ENCODE data around the gene FERMT2. TPM values are rescaled to one million over a fixed set of nuclear protein-coding genes. Genes with fewer than 3 reads are reported as not detected.

The FERMT2 gene
- total RNA-seq, 4 donors from 2014 or later: 364 to 398 (median 388) TPM

DNA sequence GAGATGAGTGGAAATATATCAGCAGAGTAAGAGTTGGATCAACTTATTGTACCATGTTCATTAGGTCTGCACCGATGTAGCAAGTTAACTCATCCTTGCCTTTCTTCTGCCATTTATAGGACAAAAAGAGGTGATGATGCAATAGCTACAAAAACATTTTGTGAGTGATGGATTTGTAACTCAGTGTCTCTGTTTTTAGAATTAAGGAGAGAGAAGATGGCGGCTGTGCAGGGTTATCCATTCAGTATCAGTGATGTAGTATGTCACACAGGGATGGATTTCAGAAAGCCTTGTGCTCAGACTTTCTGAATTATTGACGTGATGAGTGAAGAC lies 97.4 kb downstream of the FERMT2 start:
- 43 to 73% methylated on average over 1 to 3 of the region's 3 CpGs for WGBS, 2 donors (ENCODE audit: low coverage in 1 of 2)
- no peak for ATAC-seq
- Histone ChIP-seq H3K27me3 (no peaks in the 10 kb centered on the region), H3K27ac (no peak overlapping the region), H3K4me1 (peaks cover 0 to 7% (median 0%) of the 10 kb centered on the region in 3 donors), H3K9me3 (no peaks in the 10 kb centered on the region), H3K36me3 (peaks cover 0 to 33% of the 10 kb centered on the region in 2 donors), H3K4me3 (no peak overlapping the region)
- TF ChIP-seq, protein P1, sequence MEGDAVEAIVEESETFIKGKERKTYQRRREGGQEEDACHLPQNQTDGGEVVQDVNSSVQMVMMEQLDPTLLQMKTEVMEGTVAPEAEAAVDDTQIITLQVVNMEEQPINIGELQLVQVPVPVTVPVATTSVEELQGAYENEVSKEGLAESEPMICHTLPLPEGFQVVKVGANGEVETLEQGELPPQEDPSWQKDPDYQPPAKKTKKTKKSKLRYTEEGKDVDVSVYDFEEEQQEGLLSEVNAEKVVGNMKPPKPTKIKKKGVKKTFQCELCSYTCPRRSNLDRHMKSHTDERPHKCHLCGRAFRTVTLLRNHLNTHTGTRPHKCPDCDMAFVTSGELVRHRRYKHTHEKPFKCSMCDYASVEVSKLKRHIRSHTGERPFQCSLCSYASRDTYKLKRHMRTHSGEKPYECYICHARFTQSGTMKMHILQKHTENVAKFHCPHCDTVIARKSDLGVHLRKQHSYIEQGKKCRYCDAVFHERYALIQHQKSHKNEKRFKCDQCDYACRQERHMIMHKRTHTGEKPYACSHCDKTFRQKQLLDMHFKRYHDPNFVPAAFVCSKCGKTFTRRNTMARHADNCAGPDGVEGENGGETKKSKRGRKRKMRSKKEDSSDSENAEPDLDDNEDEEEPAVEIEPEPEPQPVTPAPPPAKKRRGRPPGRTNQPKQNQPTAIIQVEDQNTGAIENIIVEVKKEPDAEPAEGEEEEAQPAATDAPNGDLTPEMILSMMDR (IDR thresholded peaks at IDR 0.05): no peak
- TF ChIP-seq EP300 (IDR thresholded peaks at IDR 0.05) (no peak), POLR2AphosphoS5 (IDR thresholded peaks at IDR 0.05) (no peak), POLR2A (IDR thresholded peaks at IDR 0.05) (no peak)

DNA sequence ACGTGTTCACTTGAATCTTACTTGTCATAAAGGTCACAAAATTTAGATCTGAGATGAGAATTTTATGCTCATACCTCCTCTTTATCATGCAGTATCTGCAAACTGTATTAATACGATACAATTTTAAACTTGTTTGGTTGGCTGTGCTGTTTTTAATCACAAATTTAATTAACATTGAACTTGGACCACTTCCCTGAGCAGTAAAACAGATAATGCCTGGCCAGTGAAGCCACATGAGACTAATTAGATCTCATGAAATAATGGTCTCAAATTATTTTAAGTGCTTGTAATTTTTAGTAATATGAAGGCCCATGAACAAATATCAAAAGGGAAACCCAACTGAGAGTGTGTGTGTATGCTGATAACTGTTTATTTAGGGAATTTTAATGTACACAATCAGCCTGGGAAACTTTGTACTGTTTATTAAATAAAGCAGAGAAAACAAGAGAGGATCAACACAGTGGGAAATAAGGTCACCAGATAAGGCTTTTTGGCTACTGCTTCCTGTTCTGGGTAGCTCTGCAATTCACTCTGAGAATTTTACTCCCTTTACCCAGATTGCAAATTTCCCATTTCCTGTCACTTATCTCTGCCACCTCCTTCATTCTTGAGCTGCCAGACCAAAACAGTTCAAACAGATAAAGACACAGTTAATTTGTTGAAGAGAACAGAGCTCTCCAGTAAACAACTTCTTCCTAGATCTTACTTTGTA lies 97.9 kb downstream of the FERMT2 start:
- Histone ChIP-seq H3K27me3 (no peaks in the 10 kb centered on the region), H3K36me3 (peaks cover 0 to 27% of the 10 kb centered on the region in 2 donors), H3K4me3 (no peak overlapping the region), H3K4me1 (peaks cover 0 to 2% (median 0%) of the 10 kb centered on the region in 3 donors), H3K9me3 (no peaks in the 10 kb centered on the region), H3K27ac (no peak overlapping the region)
- WGBS, 2 donors (ENCODE audit: low coverage in 1 of 2): 47 to 66% methylated on average over 2 of the region's 2 CpGs
- TF ChIP-seq POLR2AphosphoS5 (IDR thresholded peaks at IDR 0.05): no peak
- no peak for TF ChIP-seq POLR2A (IDR thresholded peaks at IDR 0.05)
- TF ChIP-seq, protein P1 (IDR thresholded peaks at IDR 0.05): no peak
- TF ChIP-seq EP300 (IDR thresholded peaks at IDR 0.05): no peak
- ATAC-seq: no peak

DNA sequence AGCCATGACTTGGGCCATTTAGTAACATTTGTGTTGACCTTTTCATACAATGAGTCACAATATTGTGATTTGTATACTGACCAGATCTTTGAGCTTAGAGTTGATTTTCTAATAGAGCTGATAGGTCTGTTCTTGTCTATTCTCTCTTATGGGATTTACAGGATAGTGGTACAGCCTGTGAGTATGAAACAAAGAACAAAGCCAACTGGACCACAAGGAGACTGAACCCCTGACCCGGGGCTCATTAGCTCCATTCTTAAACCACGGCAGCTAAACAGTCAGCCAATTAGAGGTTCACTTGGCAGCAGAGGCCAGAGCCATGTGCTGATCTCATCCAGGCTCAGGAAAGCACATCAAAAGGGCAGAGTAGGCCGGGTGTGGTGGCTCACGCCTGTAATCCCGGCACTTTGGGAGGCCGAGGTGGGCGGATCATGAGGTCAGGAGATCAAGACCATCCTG lies 100.4 kb downstream of the FERMT2 start:
- Histone ChIP-seq H3K9me3 (no peaks in the 10 kb centered on the region), H3K27ac (no peak overlapping the region), H3K4me3 (no peak overlapping the region), H3K36me3 (peaks cover 0 to 2% of the 10 kb centered on the region in 2 donors), H3K4me1 (peaks cover 0 to 9% (median 0%) of the 10 kb centered on the region in 3 donors), H3K27me3 (no peaks in the 10 kb centered on the region)
- no peak for ATAC-seq
- TF ChIP-seq POLR2A (IDR thresholded peaks at IDR 0.05): no peak
- no peak for TF ChIP-seq EP300 (IDR thresholded peaks at IDR 0.05)
- TF ChIP-seq, protein P1 (IDR thresholded peaks at IDR 0.05): no peak
- no peak for TF ChIP-seq POLR2AphosphoS5 (IDR thresholded peaks at IDR 0.05)
- WGBS, 2 donors (ENCODE audit: low coverage in 1 of 2): 92% methylated on average over 2 of the region's 7 CpGs; no CpG with 5 or more reads in 1 of the 2 donors

DNA sequence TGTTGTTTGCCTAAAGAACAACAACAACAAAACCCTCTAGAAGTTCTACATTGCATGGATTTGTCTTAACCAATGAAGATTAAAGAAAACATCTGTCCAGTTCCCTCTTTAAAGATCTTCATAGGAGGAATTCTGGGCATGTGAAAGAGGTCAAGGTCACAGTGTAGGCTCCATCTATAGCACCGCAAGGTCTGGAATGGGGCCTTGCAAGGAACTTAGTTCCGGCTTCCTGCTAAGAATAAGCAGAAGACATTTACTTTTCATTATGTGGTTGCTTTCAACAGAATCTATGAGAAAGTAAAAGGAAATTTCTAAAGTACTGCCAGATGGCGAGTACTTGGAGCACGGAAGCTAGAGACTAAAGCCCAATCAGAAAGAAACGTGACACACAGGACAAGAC lies 102.2 kb downstream of the FERMT2 start:
- WGBS, 2 donors (ENCODE audit: low coverage in 1 of 2): 93 to 100% methylated on average over 1 to 4 of the region's 5 CpGs
- H3K36me3 ChIP-seq: no peaks in the 10 kb centered on the region
- no peak overlapping the region for H3K4me3 ChIP-seq
- peaks cover 0 to 26% (median 6%) of the 10 kb centered on the region in 3 donors for H3K4me1 ChIP-seq
- no peaks in the 10 kb centered on the region for H3K27me3 ChIP-seq
- ATAC-seq: no peak
- no peaks in the 10 kb centered on the region for H3K9me3 ChIP-seq
- H3K27ac ChIP-seq: no peak overlapping the region
- no peak for TF ChIP-seq POLR2AphosphoS5 (IDR thresholded peaks at IDR 0.05)
- TF ChIP-seq, protein P1 (IDR thresholded peaks at IDR 0.05): no peak
- TF ChIP-seq POLR2A (IDR thresholded peaks at IDR 0.05): no peak
- no peak for TF ChIP-seq EP300 (IDR thresholded peaks at IDR 0.05)

DNA sequence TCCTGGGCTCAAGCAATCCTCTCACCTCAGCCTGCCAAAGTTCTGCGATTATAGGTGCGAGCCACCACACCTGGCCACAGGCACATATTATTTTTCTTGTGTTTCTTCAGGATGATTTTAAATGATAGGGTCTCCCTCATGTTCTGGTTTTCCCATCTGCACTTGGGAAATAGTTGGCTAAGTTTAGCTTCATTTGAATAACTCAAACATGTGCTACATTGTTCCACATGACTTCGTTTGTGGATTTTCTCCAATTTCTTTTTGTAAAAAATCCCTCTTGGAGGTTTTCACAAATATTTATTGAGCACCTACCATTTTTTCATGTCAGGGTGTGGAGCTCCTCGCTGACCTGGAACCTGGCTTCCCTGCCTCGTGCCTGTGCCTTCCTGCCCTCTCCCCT lies 104.3 kb downstream of the FERMT2 start:
- 69 to 78% methylated on average over 4 to 5 of the region's 5 CpGs for WGBS, 2 donors (ENCODE audit: low coverage in 1 of 2)
- Histone ChIP-seq H3K27ac (no peak overlapping the region), H3K9me3 (no peaks in the 10 kb centered on the region), H3K36me3 (no peaks in the 10 kb centered on the region), H3K4me1 (peaks cover 0 to 26% (median 6%) of the 10 kb centered on the region in 3 donors), H3K27me3 (no peaks in the 10 kb centered on the region), H3K4me3 (no peak overlapping the region)
- TF ChIP-seq, protein P1 (IDR thresholded peaks at IDR 0.05): no peak
- no peak for TF ChIP-seq POLR2AphosphoS5 (IDR thresholded peaks at IDR 0.05)
- no peak for TF ChIP-seq POLR2A (IDR thresholded peaks at IDR 0.05)
- TF ChIP-seq EP300 (IDR thresholded peaks at IDR 0.05): no peak
- no peak for ATAC-seq
